Fibroblast of the conjunctiva (primary cell): ENCODE data around the gene NKAPL.
"Not testable (repeated sequence)": the region's sequence is repeated elsewhere in the genome, so short reads cannot be mapped to it uniquely, and the experiment has no call there.

Experiments used
- DNase-seq: peaks from one replicate; pipeline ENCODE4 v3.0.0-alpha.2; 2010; ENCODE audit warnings: low read depth

The NKAPL gene

GRCh38 chr6:28296520-28297060 is 37.5 kb downstream of the NKAPL start:
- DNase-seq = no peak

GRCh38 chr6:28303570-28303969 is 44.5 kb downstream of the NKAPL start:
- no peak for DNase-seq

- not testable (repeated sequence) for DNase-seq
Measured at GRCh38 chr6:28306363-28306762, 47.3 kb downstream of the NKAPL start.
